ENCODE data around the gene TANC1. TPM values are rescaled to one million over a fixed set of nuclear protein-coding genes. Genes with fewer than 3 reads are reported as not detected.

TANC1 gene
- total and polyA plus RNA-seq, 2 experiments from 2014 or later = 2.8 to 9.5 TPM

GRCh38 chr2:159060518-159060917 lies 92.1 kb downstream of the TANC1 start:
- Histone ChIP-seq H3K4me2 (no peak overlapping the region), H3F3A (replicated peaks; ENCODE audit: low read depth) (no peaks in the 10 kb centered on the region), H3K9me2 (ENCODE audit: insufficient read depth) (no peaks in the 10 kb centered on the region), H3K4me3 (no peak overlapping the region), H3K4me1 (ENCODE audit: insufficient read depth) (peaks cover 20% of the 10 kb centered on the region), H3K27me3 (ENCODE audit: insufficient read depth) (no peaks in the 10 kb centered on the region), H2AFZ (no peak overlapping the region), H3K79me2 (replicated peaks; ENCODE audit: insufficient read depth) (no peaks in the 10 kb centered on the region), H3K36me3 (ENCODE audit: insufficient read depth) (no peaks in the 10 kb centered on the region), H4K20me1 (replicated peaks; ENCODE audit: insufficient read depth) (no peaks in the 10 kb centered on the region), H3K27ac (ENCODE audit: low read depth) (no peak overlapping the region)
- Mint-ChIP-seq H3K4me1 (peaks cover 32% of the 10 kb centered on the region), H3K36me3 (ENCODE audit: low read depth) (no peaks in the 10 kb centered on the region), H3K9me3 (no peaks in the 10 kb centered on the region), H3K27me3 (ENCODE audit: insufficient read depth, low read depth, poor library complexity) (no peaks in the 10 kb centered on the region), H3K4me3 (no peak overlapping the region), H3K27ac (no peak overlapping the region)
- DNase-seq (ENCODE audit: low spot score) (no peak), ATAC-seq (no peak)
- TF ChIP-seq CREB1 (CRISPR knock-in tag; IDR thresholded peaks at IDR 0.05; ENCODE audit: low read depth) (no peak), NANOG (IDR thresholded peaks at IDR 0.05; ENCODE audit: borderline replicate concordance) (no peak), REST (IDR thresholded peaks at IDR 0.05; ENCODE audit: unreplicated experiment) (no peak), JUNB (IDR thresholded peaks at IDR 0.05; ENCODE audit: unreplicated experiment) (no peak), ZNF114 (CRISPR knock-in tag; IDR thresholded peaks at IDR 0.05) (no peak), EZH2 (IDR thresholded peaks at IDR 0.05; ENCODE audit: low read depth, unreplicated experiment) (no peak)
- TF ChIP-seq, protein P1, sequence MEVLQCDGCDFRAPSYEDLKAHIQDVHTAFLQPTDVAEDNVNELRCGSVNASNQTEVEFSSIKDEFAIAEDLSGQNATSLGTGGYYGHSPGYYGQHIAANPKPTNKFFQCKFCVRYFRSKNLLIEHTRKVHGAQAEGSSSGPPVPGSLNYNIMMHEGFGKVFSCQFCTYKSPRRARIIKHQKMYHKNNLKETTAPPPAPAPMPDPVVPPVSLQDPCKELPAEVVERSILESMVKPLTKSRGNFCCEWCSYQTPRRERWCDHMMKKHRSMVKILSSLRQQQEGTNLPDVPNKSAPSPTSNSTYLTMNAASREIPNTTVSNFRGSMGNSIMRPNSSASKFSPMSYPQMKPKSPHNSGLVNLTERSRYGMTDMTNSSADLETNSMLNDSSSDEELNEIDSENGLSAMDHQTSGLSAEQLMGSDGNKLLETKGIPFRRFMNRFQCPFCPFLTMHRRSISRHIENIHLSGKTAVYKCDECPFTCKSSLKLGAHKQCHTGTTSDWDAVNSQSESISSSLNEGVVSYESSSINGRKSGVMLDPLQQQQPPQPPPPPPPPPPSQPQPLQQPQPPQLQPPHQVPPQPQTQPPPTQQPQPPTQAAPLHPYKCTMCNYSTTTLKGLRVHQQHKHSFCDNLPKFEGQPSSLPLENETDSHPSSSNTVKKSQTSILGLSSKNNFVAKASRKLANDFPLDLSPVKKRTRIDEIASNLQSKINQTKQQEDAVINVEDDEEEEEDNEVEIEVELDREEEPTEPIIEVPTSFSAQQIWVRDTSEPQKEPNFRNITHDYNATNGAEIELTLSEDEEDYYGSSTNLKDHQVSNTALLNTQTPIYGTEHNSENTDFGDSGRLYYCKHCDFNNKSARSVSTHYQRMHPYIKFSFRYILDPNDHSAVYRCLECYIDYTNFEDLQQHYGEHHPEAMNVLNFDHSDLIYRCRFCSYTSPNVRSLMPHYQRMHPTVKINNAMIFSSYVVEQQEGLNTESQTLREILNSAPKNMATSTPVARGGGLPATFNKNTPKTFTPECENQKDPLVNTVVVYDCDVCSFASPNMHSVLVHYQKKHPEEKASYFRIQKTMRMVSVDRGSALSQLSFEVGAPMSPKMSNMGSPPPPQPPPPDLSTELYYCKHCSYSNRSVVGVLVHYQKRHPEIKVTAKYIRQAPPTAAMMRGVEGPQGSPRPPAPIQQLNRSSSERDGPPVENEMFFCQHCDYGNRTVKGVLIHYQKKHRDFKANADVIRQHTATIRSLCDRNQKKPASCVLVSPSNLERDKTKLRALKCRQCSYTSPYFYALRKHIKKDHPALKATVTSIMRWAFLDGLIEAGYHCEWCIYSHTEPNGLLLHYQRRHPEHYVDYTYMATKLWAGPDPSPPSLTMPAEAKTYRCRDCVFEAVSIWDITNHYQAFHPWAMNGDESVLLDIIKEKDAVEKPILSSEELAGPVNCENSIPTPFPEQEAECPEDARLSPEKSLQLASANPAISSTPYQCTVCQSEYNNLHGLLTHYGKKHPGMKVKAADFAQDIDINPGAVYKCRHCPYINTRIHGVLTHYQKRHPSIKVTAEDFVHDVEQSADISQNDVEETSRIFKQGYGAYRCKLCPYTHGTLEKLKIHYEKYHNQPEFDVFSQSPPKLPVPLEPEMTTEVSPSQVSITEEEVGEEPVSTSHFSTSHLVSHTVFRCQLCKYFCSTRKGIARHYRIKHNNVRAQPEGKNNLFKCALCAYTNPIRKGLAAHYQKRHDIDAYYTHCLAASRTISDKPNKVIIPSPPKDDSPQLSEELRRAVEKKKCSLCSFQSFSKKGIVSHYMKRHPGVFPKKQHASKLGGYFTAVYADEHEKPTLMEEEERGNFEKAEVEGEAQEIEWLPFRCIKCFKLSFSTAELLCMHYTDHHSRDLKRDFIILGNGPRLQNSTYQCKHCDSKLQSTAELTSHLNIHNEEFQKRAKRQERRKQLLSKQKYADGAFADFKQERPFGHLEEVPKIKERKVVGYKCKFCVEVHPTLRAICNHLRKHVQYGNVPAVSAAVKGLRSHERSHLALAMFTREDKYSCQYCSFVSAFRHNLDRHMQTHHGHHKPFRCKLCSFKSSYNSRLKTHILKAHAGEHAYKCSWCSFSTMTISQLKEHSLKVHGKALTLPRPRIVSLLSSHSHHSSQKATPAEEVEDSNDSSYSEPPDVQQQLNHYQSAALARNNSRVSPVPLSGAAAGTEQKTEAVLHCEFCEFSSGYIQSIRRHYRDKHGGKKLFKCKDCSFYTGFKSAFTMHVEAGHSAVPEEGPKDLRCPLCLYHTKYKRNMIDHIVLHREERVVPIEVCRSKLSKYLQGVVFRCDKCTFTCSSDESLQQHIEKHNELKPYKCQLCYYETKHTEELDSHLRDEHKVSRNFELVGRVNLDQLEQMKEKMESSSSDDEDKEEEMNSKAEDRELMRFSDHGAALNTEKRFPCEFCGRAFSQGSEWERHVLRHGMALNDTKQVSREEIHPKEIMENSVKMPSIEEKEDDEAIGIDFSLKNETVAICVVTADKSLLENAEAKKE (CRISPR knock-in tag; IDR thresholded peaks at IDR 0.05) = no peak
- TF ChIP-seq, protein P2, sequence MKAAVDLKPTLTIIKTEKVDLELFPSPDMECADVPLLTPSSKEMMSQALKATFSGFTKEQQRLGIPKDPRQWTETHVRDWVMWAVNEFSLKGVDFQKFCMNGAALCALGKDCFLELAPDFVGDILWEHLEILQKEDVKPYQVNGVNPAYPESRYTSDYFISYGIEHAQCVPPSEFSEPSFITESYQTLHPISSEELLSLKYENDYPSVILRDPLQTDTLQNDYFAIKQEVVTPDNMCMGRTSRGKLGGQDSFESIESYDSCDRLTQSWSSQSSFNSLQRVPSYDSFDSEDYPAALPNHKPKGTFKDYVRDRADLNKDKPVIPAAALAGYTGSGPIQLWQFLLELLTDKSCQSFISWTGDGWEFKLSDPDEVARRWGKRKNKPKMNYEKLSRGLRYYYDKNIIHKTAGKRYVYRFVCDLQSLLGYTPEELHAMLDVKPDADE (IDR thresholded peaks at IDR 0.05) = no peak
